OCI-LY1 (cell line): ENCODE data around the gene ZFX.

Source experiments
- EZH2 ChIP-seq: fragments of 200-600 bp; sonication (generic), shearing (Covaris generic); IDR thresholded peaks from 2 replicates; pipeline ENCODE4 v1.8.0; 2017; ENCODE audit warnings: borderline replicate concordance, mixed run types, mild to moderate bottlenecking, antibody characterized with exemption, low read length, moderate library complexity, mixed read lengths
- TF ChIP-seq, protein P1 (sequence below): fragments of 200-600 bp; sonication (generic), shearing (Covaris generic); IDR thresholded peaks from 2 replicates; pipeline ENCODE4 v1.5.1; 2017; ENCODE audit warnings: mild to moderate bottlenecking, antibody characterized with exemption, low read length, moderate library complexity, mixed read lengths

DNA sequence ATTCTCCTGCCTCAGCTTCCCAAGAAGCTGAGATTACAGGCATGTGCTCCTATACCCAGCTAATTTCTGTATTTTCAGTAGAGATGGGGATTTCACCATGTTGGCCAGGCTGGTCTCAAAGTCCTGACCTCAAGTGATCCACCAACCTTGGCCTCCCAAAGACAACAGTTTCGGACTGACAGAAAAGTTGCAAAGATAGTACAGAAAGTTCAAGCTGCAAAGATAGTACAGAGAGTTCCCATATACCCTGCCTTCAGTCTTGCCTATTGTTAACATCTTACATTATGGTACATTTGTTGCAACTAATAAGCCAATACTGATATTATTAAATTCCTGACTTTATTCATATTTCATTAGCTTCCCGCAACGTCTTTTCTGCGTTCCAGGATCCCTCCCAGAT, 98.5 kb downstream of the ZFX start:
- TF ChIP-seq, protein P1, sequence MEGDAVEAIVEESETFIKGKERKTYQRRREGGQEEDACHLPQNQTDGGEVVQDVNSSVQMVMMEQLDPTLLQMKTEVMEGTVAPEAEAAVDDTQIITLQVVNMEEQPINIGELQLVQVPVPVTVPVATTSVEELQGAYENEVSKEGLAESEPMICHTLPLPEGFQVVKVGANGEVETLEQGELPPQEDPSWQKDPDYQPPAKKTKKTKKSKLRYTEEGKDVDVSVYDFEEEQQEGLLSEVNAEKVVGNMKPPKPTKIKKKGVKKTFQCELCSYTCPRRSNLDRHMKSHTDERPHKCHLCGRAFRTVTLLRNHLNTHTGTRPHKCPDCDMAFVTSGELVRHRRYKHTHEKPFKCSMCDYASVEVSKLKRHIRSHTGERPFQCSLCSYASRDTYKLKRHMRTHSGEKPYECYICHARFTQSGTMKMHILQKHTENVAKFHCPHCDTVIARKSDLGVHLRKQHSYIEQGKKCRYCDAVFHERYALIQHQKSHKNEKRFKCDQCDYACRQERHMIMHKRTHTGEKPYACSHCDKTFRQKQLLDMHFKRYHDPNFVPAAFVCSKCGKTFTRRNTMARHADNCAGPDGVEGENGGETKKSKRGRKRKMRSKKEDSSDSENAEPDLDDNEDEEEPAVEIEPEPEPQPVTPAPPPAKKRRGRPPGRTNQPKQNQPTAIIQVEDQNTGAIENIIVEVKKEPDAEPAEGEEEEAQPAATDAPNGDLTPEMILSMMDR = no peak
- TF ChIP-seq EZH2 = no peak
